K562 (cell line): Measurements from ENCODE around the gene SAP25. TPM values are rescaled to one million over a fixed set of nuclear protein-coding genes. Genes with fewer than 3 reads are reported as not detected.

Experiments
- AFF1 ChIP-seq, 2 experiments: fragments of 450-650 bp; IDR thresholded peaks; 2 replicates each; pipeline ENCODE4 v1.6.1; 2018; ENCODE audit warnings: mild to moderate bottlenecking in 2 of 2, low read depth in 1 of 2; ENCODE audit not compliant: partially characterized antibody in 2 of 2
- ATF4 ChIP-seq: fragments of 450-650 bp; formaldehyde crosslinking; IDR thresholded peaks from 2 replicates; pipeline ENCODE4 v1.4.0; 2022; ENCODE audit warnings: mild to moderate bottlenecking, moderate library complexity
- CBX8 ChIP-seq: fragments of 200-600 bp; sonication (generic); IDR thresholded peaks from 2 replicates; pipeline ENCODE4 v1.6.1; 2012; ENCODE audit warnings: borderline replicate concordance, mixed run types, low read depth, mild to moderate bottlenecking, moderate library complexity, mixed read lengths, low read length, control low read depth, inconsistent platforms; ENCODE audit not compliant: poor library complexity, severe bottlenecking; ENCODE audit errors: extremely low read depth
- CCNT2 ChIP-seq: IDR thresholded peaks from 2 replicates; pipeline ENCODE4 v1.6.1; 2011; ENCODE audit warnings: borderline replicate concordance, low read depth, mild to moderate bottlenecking, moderate library complexity, mixed read lengths, low read length; ENCODE audit not compliant: insufficient read length; ENCODE audit errors: extremely low read depth
- CGGBP1 ChIP-seq: fragments of 250-450 bp; sonication (Bioruptor Pico); IDR thresholded peaks from 2 replicates; pipeline ENCODE4 v1.9.0; 2021; ENCODE audit warnings: mild to moderate bottlenecking
- ILK ChIP-seq: fragments of 450-650 bp; IDR thresholded peaks from 2 replicates; pipeline ENCODE4 v1.6.1; 2016; ENCODE audit warnings: missing genetic modification characterization, low read depth, mild to moderate bottlenecking, missing compliant biosample characterization, moderate library complexity, borderline replicate concordance
- RBFOX2 ChIP-seq: fragments of 200-400 bp; formaldehyde crosslinking; IDR thresholded peaks from 2 replicates; pipeline ENCODE4 v1.6.1; 2017; ENCODE audit warnings: low read depth, mild to moderate bottlenecking, low read length, moderate library complexity
- SIRT6 ChIP-seq: IDR thresholded peaks from one replicate; pipeline ENCODE4 v1.6.1; 2012; ENCODE audit warnings: low read depth, mild to moderate bottlenecking, control low read depth, inconsistent platforms, low read length, moderate library complexity
- ZHX1 ChIP-seq: fragments of 150-350 bp; conservative IDR thresholded peaks from 2 replicates; pipeline ENCODE4 v1.6.1; 2014; ENCODE audit warnings: low read length
- ZNF175 ChIP-seq: fragments of 200-800 bp; sonication (Bioruptor generic); IDR thresholded peaks from 2 replicates; pipeline ENCODE4 v1.6.1; 2016; ENCODE audit warnings: low read depth, mild to moderate bottlenecking, missing genetic modification characterization, missing compliant biosample characterization
- ZNF398 ChIP-seq: fragments of 250-450 bp; sonication (Bioruptor Pico); IDR thresholded peaks from 2 replicates; pipeline ENCODE4 v1.8.0; 2021; ENCODE audit warnings: moderate library complexity, mild to moderate bottlenecking, inconsistent platforms
- ZNF830 ChIP-seq: fragments of 250-450 bp; sonication (Bioruptor Pico); IDR thresholded peaks from 2 replicates; pipeline ENCODE4 v1.5.0; 2021; ENCODE audit warnings: mild to moderate bottlenecking
- polyA plus RNA-seq, 8 experiments: library from polyadenylated mRNA; depleted of rRNA in 4 of 8; stranded (reverse) in 5 of 8; unstranded in 3 of 8; fragments of >200 nt; fragmentation: Nextera tagmentation in 2 of 8; fragmentation: Illumina TruSeq in 1 of 8; extraction: Ambion mirVana in 2 of 8; extraction: Trizol in 1 of 8; gene quantifications; 2 replicates each; pipeline versions ENCODE4 v1.2.1 to v1.2.3, GENCODE V29; 2011 to 2014; ENCODE audit warnings: inconsistent platforms in 1 of 8, missing spikeins in 1 of 8
- total RNA-seq, 7 experiments: library from RNA; depleted of rRNA in 6 of 7; stranded (reverse); fragments of >200 nt in 6 of 7; fragmentation: Illumina TruSeq in 2 of 7; extraction: Trizol in 2 of 7; gene quantifications; 2 replicates each; pipeline versions ENCODE4 v1.2.1 to v1.2.3, GENCODE V29; 2011 to 2021; ENCODE audit warnings: low replicate concordance in 1 of 7

The SAP25 gene
- total and polyA plus RNA-seq, 9 of the 15 experiments (the other 6 are each of a cell fraction or from before 2014, with no cell fraction given): 0.13 to 5.3 (median 0.78) TPM; not detected in 1

GRCh38 chr7:100585511-100586265, 12.0 kb upstream of the SAP25 start, which contains the start of gene LRCH4 (continued):
- TF ChIP-seq CBX8 (no peak), ZNF398 (CRISPR knock-in tag) (no peak), ZHX1 (no peak), ATF4 (CRISPR knock-in tag) (0 out of 2 replicates have a peak, but pooled peaks have one; percentile 37), ILK (tag) (no peak), AFF1 (IDR thresholded peaks at IDR 0.05; ENCODE audit: low read depth in 1 of 2, partially characterized antibody in 2 of 2) (no peak), CGGBP1 (CRISPR knock-in tag) (peak; percentile 80; the same call in 1 of the 2 replicates), CCNT2 (peak; percentile 86), ZNF175 (CRISPR knock-in tag) (no peak), ZNF830 (peak; percentile 67; the same call in 1 of the 2 replicates), SIRT6 (no peak), RBFOX2 (peak; percentile 99)
